GM15510 (cell line): ENCODE data around the gene RNASEH2B.

Experiments used
- POLR2A ChIP-seq: IDR thresholded peaks from 3 replicates; pipeline ENCODE4 v1.6.1; 2011; ENCODE audit warnings: borderline replicate concordance; ENCODE audit not compliant: insufficient read length; ENCODE audit errors: extremely low read depth

Gene RNASEH2B

GRCh38 chr13:50909605-50910484, at the start of gene RNASEH2B:
Gene RNASEH2B (plus strand): TSS chr13:50909791. CDS start chr13:50910077, 286 bp downstream.
- peak; percentile 77 for TF ChIP-seq POLR2A

GRCh38 chr13:50864492-50864891, 45.1 kb upstream of the RNASEH2B start:
- TF ChIP-seq POLR2A = no peak

- no peak for TF ChIP-seq POLR2A
Measured at GRCh38 chr13:50866817-50867636, 42.6 kb upstream of the RNASEH2B start.

- TF ChIP-seq POLR2A = no peak
Measured at GRCh38 chr13:50867637-50867945, 42.0 kb upstream of the RNASEH2B start.

- no peak for TF ChIP-seq POLR2A
Measured at GRCh38 chr13:50871405-50871804, 38.2 kb upstream of the RNASEH2B start.

GRCh38 chr13:50873467-50873866, 36.1 kb upstream of the RNASEH2B start:
- TF ChIP-seq POLR2A = no peak

GRCh38 chr13:50873991-50874390, 35.6 kb upstream of the RNASEH2B start:
- TF ChIP-seq POLR2A = no peak

GRCh38 chr13:50882816-50883435, 26.7 kb upstream of the RNASEH2B start:
- no peak for TF ChIP-seq POLR2A

- TF ChIP-seq POLR2A = no peak
Measured at GRCh38 chr13:50883728-50884127, 25.9 kb upstream of the RNASEH2B start.

- no peak for TF ChIP-seq POLR2A
Measured at GRCh38 chr13:50884265-50884664, 25.3 kb upstream of the RNASEH2B start.

GRCh38 chr13:50887151-50887550, 22.4 kb upstream of the RNASEH2B start:
- no peak for TF ChIP-seq POLR2A

GRCh38 chr13:50888362-50888761, 21.2 kb upstream of the RNASEH2B start:
- no peak for TF ChIP-seq POLR2A

- TF ChIP-seq POLR2A = no peak
Measured at GRCh38 chr13:50889317-50889716, 20.3 kb upstream of the RNASEH2B start.

GRCh38 chr13:50891206-50891605, 18.4 kb upstream of the RNASEH2B start:
- TF ChIP-seq POLR2A = no peak
